ENCODE results near the gene ATXN3.

- TF ChIP-seq ZNF264 (CRISPR knock-in tag; IDR thresholded peaks at IDR 0.05) (no peak), ATM (IDR thresholded peaks at IDR 0.05; ENCODE audit: borderline replicate concordance) (no peak), ZNF317 (CRISPR knock-in tag; IDR thresholded peaks at IDR 0.05) (0 out of 2 replicates have a peak, but pooled peaks have one; percentile 2), ZNF430 (CRISPR knock-in tag; IDR thresholded peaks at IDR 0.05) (peak; percentile 60; the same call in 1 of the 2 replicates), POLR2AphosphoS2 (IDR thresholded peaks at IDR 0.05; ENCODE audit: low read depth, low read length) (no peak), SP1 (IDR thresholded peaks at IDR 0.05) (no peak), SP1 (CRISPR knock-in tag; IDR thresholded peaks at IDR 0.05) (no peak), CHD4 (IDR thresholded peaks at IDR 0.05; ENCODE audit: borderline replicate concordance, low read length) (no peak), ESRRA (CRISPR knock-in tag; IDR thresholded peaks at IDR 0.05; ENCODE audit: low read depth) (no peak), NR0B2 (CRISPR knock-in tag; IDR thresholded peaks at IDR 0.05) (no peak)
- TF ChIP-seq, protein P1, sequence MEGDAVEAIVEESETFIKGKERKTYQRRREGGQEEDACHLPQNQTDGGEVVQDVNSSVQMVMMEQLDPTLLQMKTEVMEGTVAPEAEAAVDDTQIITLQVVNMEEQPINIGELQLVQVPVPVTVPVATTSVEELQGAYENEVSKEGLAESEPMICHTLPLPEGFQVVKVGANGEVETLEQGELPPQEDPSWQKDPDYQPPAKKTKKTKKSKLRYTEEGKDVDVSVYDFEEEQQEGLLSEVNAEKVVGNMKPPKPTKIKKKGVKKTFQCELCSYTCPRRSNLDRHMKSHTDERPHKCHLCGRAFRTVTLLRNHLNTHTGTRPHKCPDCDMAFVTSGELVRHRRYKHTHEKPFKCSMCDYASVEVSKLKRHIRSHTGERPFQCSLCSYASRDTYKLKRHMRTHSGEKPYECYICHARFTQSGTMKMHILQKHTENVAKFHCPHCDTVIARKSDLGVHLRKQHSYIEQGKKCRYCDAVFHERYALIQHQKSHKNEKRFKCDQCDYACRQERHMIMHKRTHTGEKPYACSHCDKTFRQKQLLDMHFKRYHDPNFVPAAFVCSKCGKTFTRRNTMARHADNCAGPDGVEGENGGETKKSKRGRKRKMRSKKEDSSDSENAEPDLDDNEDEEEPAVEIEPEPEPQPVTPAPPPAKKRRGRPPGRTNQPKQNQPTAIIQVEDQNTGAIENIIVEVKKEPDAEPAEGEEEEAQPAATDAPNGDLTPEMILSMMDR (CRISPR knock-in tag; IDR thresholded peaks at IDR 0.05), result no peak
Measured at GRCh38 chr14:92121670-92122350, 15.4 kb upstream of the ATXN3 start, which contains the start of the genes CPSF2 and NDUFB1.

All from HepG2 (cell line).